SU-DHL-6 (cell line): Measurements from ENCODE around the gene BRIP1.

Experiments used
- H2AFZ ChIP-seq: fragments of 200-600 bp; sonication (generic); 2 replicates; pipeline ENCODE4 v1.6.1; 2014; ENCODE audit warnings: low read depth, mild to moderate bottlenecking, moderate library complexity, mixed read lengths, antibody characterized with exemption, low read length; ENCODE audit not compliant: severe bottlenecking
- H3F3A ChIP-seq: fragments of 200-600 bp; shearing (Covaris generic); 2 replicates; pipeline ENCODE4 v1.6.0; 2016; ENCODE audit warnings: antibody characterized with exemption, mild to moderate bottlenecking; ENCODE audit not compliant: insufficient read depth
- H3K27ac ChIP-seq: fragments of 200-600 bp; sonication (generic); 2 replicates; pipeline ENCODE4 v1.5.1; 2016; ENCODE audit warnings: low read depth, mild to moderate bottlenecking, low read length, moderate library complexity, mixed read lengths
- H3K27me3 ChIP-seq: fragments of 200-600 bp; sonication (generic), shearing (Covaris generic); 2 replicates; pipeline ENCODE4 v1.6.0; 2014; ENCODE audit warnings: mild to moderate bottlenecking, low read length
- H3K36me3 ChIP-seq: fragments of 200-600 bp; sonication (generic); 2 replicates; pipeline ENCODE4 v1.6.1; 2014; ENCODE audit warnings: mild to moderate bottlenecking, low read length, mixed read lengths
- H3K4me2 ChIP-seq: fragments of 300-600, 200-600 bp; shearing (Covaris generic), sonication (generic); 2 replicates; pipeline ENCODE4 v1.6.0; 2014; ENCODE audit warnings: low read length, low read depth, mild to moderate bottlenecking; ENCODE audit not compliant: poor library complexity, severe bottlenecking
- H3K4me3 ChIP-seq: fragments of 200-600 bp; sonication (generic); 2 replicates; pipeline ENCODE4 v1.5.1; 2014; ENCODE audit warnings: antibody characterized with exemption, low read length, mild to moderate bottlenecking, mixed read lengths; ENCODE audit not compliant: insufficient read depth, poor library complexity, severe bottlenecking
- H3K79me2 ChIP-seq: fragments of 200-600 bp; sonication (generic); 2 replicates; pipeline ENCODE4 v1.6.1; 2014; ENCODE audit warnings: mild to moderate bottlenecking, low read length, moderate library complexity; ENCODE audit not compliant: insufficient read depth
- H3K9ac ChIP-seq: fragments of 200-600 bp; sonication (generic); 2 replicates; pipeline ENCODE4 v1.7.0; 2014; ENCODE audit warnings: mild to moderate bottlenecking, low read length
- H3K9me2 ChIP-seq: fragments of 200-600 bp; sonication (generic); replicated peaks from 2 replicates; pipeline ENCODE4 v1.6.1; 2014; ENCODE audit warnings: low read length; ENCODE audit not compliant: insufficient read depth
- H3K9me3 ChIP-seq: fragments of 200-600 bp; sonication (generic); 2 replicates; pipeline ENCODE4 v1.6.1; 2014; ENCODE audit warnings: low read length, mixed read lengths; ENCODE audit not compliant: insufficient read depth
- H4K20me1 ChIP-seq: fragments of 200-600 bp; sonication (generic); 2 replicates; pipeline ENCODE4 v1.6.1; 2014; ENCODE audit warnings: low read depth, mild to moderate bottlenecking, antibody characterized with exemption, low read length, moderate library complexity, mixed read lengths
- CTCF ChIP-seq: fragments of 200-600 bp; sonication (generic); IDR thresholded peaks from one replicate; pipeline ENCODE4 v1.5.1; 2017; ENCODE audit warnings: antibody characterized with exemption, mild to moderate bottlenecking, low read length, moderate library complexity; ENCODE audit not compliant: insufficient read depth, poor library complexity, severe bottlenecking
- EZH2phosphoT487 ChIP-seq: fragments of 200-600 bp; sonication (generic), shearing (Covaris generic); conservative IDR thresholded peaks from 2 replicates; pipeline ENCODE4 v1.6.1; 2018; ENCODE audit warnings: mild to moderate bottlenecking, antibody characterized with exemption, low read length, moderate library complexity, mixed read lengths

Gene BRIP1

GRCh38 chr17:61842899-61843298, 20.4 kb downstream of the BRIP1 start:
- Histone ChIP-seq H3K9me2 (no peaks in the 10 kb centered on the region), H3F3A (peaks cover 22% of the 10 kb centered on the region), H2AFZ (no peak overlapping the region), H3K4me3 (no peak overlapping the region), H3K4me2 (no peak overlapping the region), H3K9ac (no peak overlapping the region), H3K79me2 (no peaks in the 10 kb centered on the region; the same call in none of the 2 replicates), H3K36me3 (peaks cover 47% of the 10 kb centered on the region), H4K20me1 (0 out of 2 replicates have a peak, but pooled peaks cover 3% of the 10 kb centered on the region), H3K27ac (no peak overlapping the region), H3K9me3 (no peaks in the 10 kb centered on the region), H3K27me3 (no peaks in the 10 kb centered on the region)
- TF ChIP-seq EZH2phosphoT487 (no peak), CTCF (no peak)

DNA sequence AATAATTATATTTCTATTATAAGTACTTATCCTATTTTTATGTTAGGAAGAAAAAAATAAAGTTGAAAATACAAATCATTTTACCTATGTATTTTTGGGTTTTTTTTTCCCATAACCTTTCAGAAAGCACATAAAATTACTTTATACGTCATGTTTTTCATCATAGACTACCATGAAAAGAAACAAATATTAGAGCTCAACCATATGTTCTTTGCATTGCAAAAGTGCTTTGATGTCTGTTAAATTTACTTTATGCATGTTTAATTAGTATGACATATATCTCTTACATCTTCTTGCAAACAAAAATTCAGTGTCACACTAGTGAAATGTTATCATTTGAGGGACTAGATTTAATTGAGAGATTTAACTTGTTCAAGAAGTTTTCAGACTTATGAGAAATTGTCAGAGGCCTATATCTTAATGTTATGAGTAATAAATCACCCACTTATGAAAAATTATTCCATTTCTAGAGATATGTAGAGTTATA, 24.0 kb downstream of the BRIP1 start:
- H3K9ac ChIP-seq: no peak overlapping the region
- H3K36me3 ChIP-seq: peaks cover 33% of the 10 kb centered on the region
- no peak overlapping the region for H2AFZ ChIP-seq
- no peak overlapping the region for H3K27ac ChIP-seq
- H3K4me3 ChIP-seq: no peak overlapping the region
- TF ChIP-seq CTCF (no peak), EZH2phosphoT487 (no peak)
- peaks cover 26% of the 10 kb centered on the region for H3F3A ChIP-seq
- H3K9me2 ChIP-seq: no peaks in the 10 kb centered on the region
- H4K20me1 ChIP-seq: peaks cover 7% of the 10 kb centered on the region
- no peaks in the 10 kb centered on the region for H3K27me3 ChIP-seq
- H3K79me2 ChIP-seq: peaks cover 4% of the 10 kb centered on the region; the same call in 1 of the 2 replicates
- H3K9me3 ChIP-seq: no peaks in the 10 kb centered on the region
- H3K4me2 ChIP-seq: no peak overlapping the region

- H4K20me1 ChIP-seq: peaks cover 7% of the 10 kb centered on the region
- peaks cover 28% of the 10 kb centered on the region; the same call in 1 of the 2 replicates for H3K36me3 ChIP-seq
- TF ChIP-seq CTCF (peak; percentile 48), EZH2phosphoT487 (no peak)
These were observed 25.9 kb downstream of the BRIP1 start for GRCh38 chr17:61837175-61838051.

More at GRCh38 chr17:61837175-61838051, 25.9 kb downstream of the BRIP1 start:
- H3K4me3 ChIP-seq: no peak overlapping the region
- no peaks in the 10 kb centered on the region for H3K9me2 ChIP-seq
- no peaks in the 10 kb centered on the region for H3K27me3 ChIP-seq
- H3K9me3 ChIP-seq: no peaks in the 10 kb centered on the region
- H3K27ac ChIP-seq: no peak overlapping the region
- H3F3A ChIP-seq: peaks cover 26% of the 10 kb centered on the region
- peaks cover 4% of the 10 kb centered on the region; the same call in 1 of the 2 replicates for H3K79me2 ChIP-seq
- H3K4me2 ChIP-seq: no peak overlapping the region
- no peak overlapping the region for H2AFZ ChIP-seq
- no peak overlapping the region for H3K9ac ChIP-seq
